DOHH2 (cell line): ENCODE data around the gene TPX2.

Source experiments
- H3F3A ChIP-seq: fragments of 200-600 bp; sonication (generic), shearing (Covaris generic); 2 replicates; pipeline ENCODE4 v1.6.0; 2016; ENCODE audit warnings: antibody characterized with exemption, mild to moderate bottlenecking; ENCODE audit not compliant: control insufficient read depth, insufficient read depth
- H3K27ac ChIP-seq: fragments of 200-600 bp; sonication (generic); 2 replicates; pipeline ENCODE4 v1.5.1; 2014; ENCODE audit warnings: low read depth, mild to moderate bottlenecking, low read length, moderate library complexity
- H3K27me3 ChIP-seq: fragments of 200-600 bp; sonication (generic); 2 replicates; pipeline ENCODE4 v1.6.1; 2014; ENCODE audit warnings: mild to moderate bottlenecking, low read length, mixed read lengths; ENCODE audit not compliant: control insufficient read depth
- H3K36me3 ChIP-seq: fragments of 200-600 bp; sonication (generic); 2 replicates; pipeline ENCODE4 v1.6.1; 2014; ENCODE audit warnings: mild to moderate bottlenecking, low read length, moderate library complexity, mixed read lengths; ENCODE audit not compliant: control insufficient read depth
- H3K4me1 ChIP-seq: fragments of 200-600 bp; sonication (generic); 2 replicates; pipeline ENCODE4 v1.6.1; 2014; ENCODE audit warnings: mild to moderate bottlenecking, low read length, mixed read lengths; ENCODE audit not compliant: control insufficient read depth
- H3K4me2 ChIP-seq: fragments of 200-600 bp; sonication (generic); 2 replicates; pipeline ENCODE4 v1.6.0; 2014; ENCODE audit warnings: mild to moderate bottlenecking, low read length, moderate library complexity
- H3K4me3 ChIP-seq: fragments of 200-600 bp; sonication (generic); 2 replicates; pipeline ENCODE4 v1.5.1; 2014; ENCODE audit warnings: mild to moderate bottlenecking, low read length, mixed read lengths
- H3K79me2 ChIP-seq: fragments of 200-600 bp; sonication (generic); 2 replicates; pipeline ENCODE4 v1.6.1; 2014; ENCODE audit warnings: mild to moderate bottlenecking, low read length, mixed read lengths; ENCODE audit not compliant: control insufficient read depth
- H3K9me2 ChIP-seq: fragments of 200-600 bp; sonication (generic); replicated peaks from 2 replicates; pipeline ENCODE4 v1.6.1; 2014; ENCODE audit warnings: mild to moderate bottlenecking, low read length, mixed read lengths; ENCODE audit not compliant: control insufficient read depth
- H3K9me3 ChIP-seq: fragments of 200-600 bp; sonication (generic); 2 replicates; pipeline ENCODE4 v1.6.1; 2014; ENCODE audit warnings: antibody characterized with exemption, low read length, mixed read lengths; ENCODE audit not compliant: control insufficient read depth, insufficient read depth
- H4K20me1 ChIP-seq: fragments of 200-600 bp; sonication (generic); 2 replicates; pipeline ENCODE4 v1.6.0; 2014; ENCODE audit warnings: low read depth, mild to moderate bottlenecking, antibody characterized with exemption, low read length, moderate library complexity; ENCODE audit not compliant: control insufficient read depth, insufficient read depth
- EZH2phosphoT487 ChIP-seq: fragments of 200-600 bp; sonication (generic); IDR thresholded peaks from 2 replicates; pipeline ENCODE4 v1.6.1; 2017; ENCODE audit warnings: borderline replicate concordance, mild to moderate bottlenecking, antibody characterized with exemption, low read length, moderate library complexity, mixed read lengths
- TF ChIP-seq, protein P1 (sequence below): fragments of 200-600 bp; sonication (generic); IDR thresholded peaks from one replicate; pipeline ENCODE4 v1.5.1; 2014; ENCODE audit warnings: antibody characterized with exemption, mild to moderate bottlenecking, low read depth, low read length; ENCODE audit not compliant: poor library complexity, severe bottlenecking

TPX2 gene

DNA sequence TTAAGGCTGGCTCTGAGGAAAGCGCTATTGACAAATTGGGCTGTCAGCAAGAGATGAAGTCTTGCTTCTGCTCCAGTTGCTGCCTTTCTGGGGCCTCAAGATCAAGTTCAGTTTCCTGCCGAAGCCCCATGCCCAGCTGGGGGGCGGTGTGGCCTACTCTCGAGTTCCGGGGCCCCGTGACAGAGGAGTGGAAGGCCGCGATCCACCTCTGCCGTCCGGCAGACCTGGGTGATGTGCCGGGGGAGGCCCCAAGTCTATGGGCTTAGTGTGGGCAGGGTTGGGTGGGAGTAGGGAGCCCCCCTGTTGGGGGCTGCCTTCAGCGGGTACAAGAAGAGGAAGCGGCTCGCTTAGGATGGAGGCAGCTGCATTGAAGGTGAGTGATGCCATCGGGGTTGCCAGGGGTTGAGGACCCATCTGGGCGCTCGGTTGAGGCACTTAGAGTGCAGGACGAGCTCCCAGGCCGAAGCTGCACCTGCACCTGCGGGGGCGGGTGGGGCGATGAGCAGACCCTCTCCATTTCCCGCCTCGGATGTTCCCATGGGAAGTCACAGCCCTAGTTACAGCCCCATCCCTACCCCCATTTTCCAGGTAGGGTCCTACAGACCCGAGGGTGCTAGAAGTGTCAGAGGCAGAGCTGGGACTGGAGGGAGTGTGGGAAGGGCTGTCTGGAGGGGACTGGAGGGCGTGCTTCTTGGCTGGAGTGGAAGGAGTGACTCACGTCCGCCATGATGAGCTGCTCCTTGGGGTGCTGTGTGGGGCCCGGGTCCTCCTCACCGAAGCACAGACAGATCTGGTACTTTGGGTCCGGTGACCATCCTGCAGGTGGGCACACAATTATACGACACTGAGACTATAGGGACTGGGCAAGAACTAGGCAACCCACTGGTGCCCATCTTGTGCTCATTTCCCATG lies 109.3 kb downstream of the TPX2 start:
- Histone ChIP-seq H3K79me2 (no peaks in the 10 kb centered on the region), H3K4me3 (no peak overlapping the region)

DNA sequence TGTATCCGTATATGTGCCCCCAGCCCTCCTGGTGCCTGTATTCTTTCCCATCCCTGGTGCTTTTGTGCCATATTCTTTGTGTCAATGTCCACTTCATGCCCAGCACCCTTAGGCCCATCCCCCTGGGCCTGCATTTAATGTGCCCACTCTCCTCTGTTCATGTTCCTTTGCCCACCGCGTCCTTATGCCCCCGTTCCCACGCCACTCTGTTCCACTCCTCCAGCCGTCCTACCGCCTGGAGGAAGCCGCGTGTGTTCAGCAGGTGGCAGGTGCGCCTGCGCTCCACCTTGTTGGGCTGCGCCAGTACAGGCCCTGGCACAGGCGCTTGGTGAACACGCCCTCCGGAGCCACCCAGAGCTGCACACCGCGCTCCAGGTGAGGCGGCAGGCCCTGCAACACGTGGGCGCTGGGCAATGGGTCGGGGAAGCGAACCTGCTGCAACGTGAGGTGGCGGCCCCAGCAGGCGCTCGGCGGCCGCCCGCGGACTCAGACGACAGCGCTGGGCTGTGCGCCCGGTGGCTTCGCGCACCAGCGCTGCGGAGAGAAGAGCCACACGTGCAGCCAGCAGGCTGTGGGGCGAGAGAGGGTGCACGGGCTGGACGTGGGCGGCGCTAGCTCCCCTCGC lies 110.3 kb downstream of the TPX2 start:
- Histone ChIP-seq H3K9me2 (no peaks in the 10 kb centered on the region), H3K9me3 (no peaks in the 10 kb centered on the region), H3K4me2 (no peak overlapping the region), H3F3A (no peaks in the 10 kb centered on the region), H3K79me2 (no peaks in the 10 kb centered on the region), H3K36me3 (no peaks in the 10 kb centered on the region), H4K20me1 (no peaks in the 10 kb centered on the region), H3K27me3 (peaks cover 3% of the 10 kb centered on the region; the same call in 1 of the 2 replicates), H3K4me3 (no peak overlapping the region), H3K27ac (no peak overlapping the region), H3K4me1 (no peaks in the 10 kb centered on the region)
- TF ChIP-seq EZH2phosphoT487, result no peak
- TF ChIP-seq, protein P1, sequence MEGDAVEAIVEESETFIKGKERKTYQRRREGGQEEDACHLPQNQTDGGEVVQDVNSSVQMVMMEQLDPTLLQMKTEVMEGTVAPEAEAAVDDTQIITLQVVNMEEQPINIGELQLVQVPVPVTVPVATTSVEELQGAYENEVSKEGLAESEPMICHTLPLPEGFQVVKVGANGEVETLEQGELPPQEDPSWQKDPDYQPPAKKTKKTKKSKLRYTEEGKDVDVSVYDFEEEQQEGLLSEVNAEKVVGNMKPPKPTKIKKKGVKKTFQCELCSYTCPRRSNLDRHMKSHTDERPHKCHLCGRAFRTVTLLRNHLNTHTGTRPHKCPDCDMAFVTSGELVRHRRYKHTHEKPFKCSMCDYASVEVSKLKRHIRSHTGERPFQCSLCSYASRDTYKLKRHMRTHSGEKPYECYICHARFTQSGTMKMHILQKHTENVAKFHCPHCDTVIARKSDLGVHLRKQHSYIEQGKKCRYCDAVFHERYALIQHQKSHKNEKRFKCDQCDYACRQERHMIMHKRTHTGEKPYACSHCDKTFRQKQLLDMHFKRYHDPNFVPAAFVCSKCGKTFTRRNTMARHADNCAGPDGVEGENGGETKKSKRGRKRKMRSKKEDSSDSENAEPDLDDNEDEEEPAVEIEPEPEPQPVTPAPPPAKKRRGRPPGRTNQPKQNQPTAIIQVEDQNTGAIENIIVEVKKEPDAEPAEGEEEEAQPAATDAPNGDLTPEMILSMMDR, result no peak

More for the DNA sequence above, 109.3 kb downstream of the TPX2 start:
- Histone ChIP-seq H3K27me3 (no peaks in the 10 kb centered on the region; the same call in 1 of the 2 replicates), H3K9me3 (no peaks in the 10 kb centered on the region), H3K27ac (no peak overlapping the region), H3F3A (no peaks in the 10 kb centered on the region), H3K4me2 (no peak overlapping the region), H3K36me3 (no peaks in the 10 kb centered on the region), H3K4me1 (no peaks in the 10 kb centered on the region), H3K9me2 (no peaks in the 10 kb centered on the region), H4K20me1 (no peaks in the 10 kb centered on the region)
- TF ChIP-seq, protein P1, result no peak
- TF ChIP-seq EZH2phosphoT487, result no peak
